SK-N-SH treated with all-trans-retinoic acid at 6 μM for 48 hours (cell line): ENCODE measurements around the gene LARGE1.

ENCODE experiments used
- ATAC-seq: fragments of 200-7000 bp; cut with Tn5 transposase; 3 replicates; pipeline ENCODE4 v1.9.1; 2020; ENCODE audit warnings: mild to moderate bottlenecking, moderate library complexity
- ARNTL ChIP-seq: fragments of 450-650 bp; formaldehyde crosslinking; IDR thresholded peaks from 2 replicates; pipeline ENCODE4 v1.5.0; 2020; ENCODE audit warnings: low read depth, mild to moderate bottlenecking, moderate library complexity, borderline replicate concordance
- CSDC2 ChIP-seq: fragments of 250-450 bp; sonication (Bioruptor Pico); IDR thresholded peaks from 2 replicates; pipeline ENCODE4 v1.5.0; 2020; ENCODE audit warnings: mild to moderate bottlenecking, moderate library complexity
- ISL1 ChIP-seq: fragments of 250-450 bp; sonication (Bioruptor Pico); IDR thresholded peaks from 2 replicates; pipeline ENCODE4 v2.1.2; 2022; ENCODE audit warnings: mild to moderate bottlenecking, moderate library complexity
- OSR1 ChIP-seq: fragments of 250-450 bp; sonication (Bioruptor Pico); IDR thresholded peaks from 2 replicates; pipeline ENCODE4 v1.8.0; 2022; ENCODE audit warnings: moderate library complexity, mild to moderate bottlenecking, inconsistent platforms
- PPARA ChIP-seq: fragments of 250-450 bp; sonication (Bioruptor Pico); IDR thresholded peaks from 2 replicates; pipeline ENCODE4 v1.5.0; 2020; ENCODE audit warnings: mild to moderate bottlenecking, borderline replicate concordance
- SNAI2 ChIP-seq: fragments of 250-450 bp; sonication (Bioruptor Pico); IDR thresholded peaks from 2 replicates; pipeline ENCODE4 v1.5.0; 2020; ENCODE audit warnings: mild to moderate bottlenecking, moderate library complexity
- ZFP3 ChIP-seq: fragments of 250-450 bp; sonication (Bioruptor Pico); IDR thresholded peaks from 2 replicates; pipeline ENCODE4 v1.5.0; 2020; ENCODE audit warnings: mild to moderate bottlenecking, moderate library complexity
- ZNF70 ChIP-seq: fragments of 450-650 bp; formaldehyde crosslinking; IDR thresholded peaks from 2 replicates; pipeline ENCODE4 v1.5.0; 2020; ENCODE audit warnings: mild to moderate bottlenecking, moderate library complexity
- ZNF8 ChIP-seq: fragments of 450-650 bp; formaldehyde crosslinking; IDR thresholded peaks from 2 replicates; pipeline ENCODE4 v1.5.0; 2020; ENCODE audit warnings: mild to moderate bottlenecking, moderate library complexity
- TF ChIP-seq, protein P1 (sequence below): fragments of 250-450 bp; sonication (Bioruptor Pico); IDR thresholded peaks from 2 replicates; pipeline ENCODE4 v1.8.0; 2020; ENCODE audit warnings: mild to moderate bottlenecking, moderate library complexity, borderline replicate concordance
- TF ChIP-seq, protein P2 (sequence below): fragments of 250-450 bp; sonication (Bioruptor Pico); IDR thresholded peaks from 2 replicates; pipeline ENCODE4 v1.5.1; 2020; ENCODE audit warnings: low read depth, mild to moderate bottlenecking, moderate library complexity
- TF ChIP-seq, protein P3 (sequence below): fragments of 250-450 bp; sonication (Bioruptor Pico); IDR thresholded peaks from 2 replicates; pipeline ENCODE4 v1.5.0; 2020; ENCODE audit warnings: mild to moderate bottlenecking, moderate library complexity
- TF ChIP-seq, protein P4 (sequence below): fragments of 250-450 bp; sonication (Bioruptor Pico); IDR thresholded peaks from 2 replicates; pipeline ENCODE4 v1.8.0; 2021; ENCODE audit warnings: low read depth, mild to moderate bottlenecking, moderate library complexity, borderline replicate concordance
- TF ChIP-seq, protein P5 (sequence below): fragments of 250-450 bp; sonication (Bioruptor Pico); IDR thresholded peaks from 2 replicates; pipeline ENCODE4 v1.5.1; 2021; ENCODE audit warnings: mild to moderate bottlenecking, moderate library complexity

LARGE1 gene

DNA sequence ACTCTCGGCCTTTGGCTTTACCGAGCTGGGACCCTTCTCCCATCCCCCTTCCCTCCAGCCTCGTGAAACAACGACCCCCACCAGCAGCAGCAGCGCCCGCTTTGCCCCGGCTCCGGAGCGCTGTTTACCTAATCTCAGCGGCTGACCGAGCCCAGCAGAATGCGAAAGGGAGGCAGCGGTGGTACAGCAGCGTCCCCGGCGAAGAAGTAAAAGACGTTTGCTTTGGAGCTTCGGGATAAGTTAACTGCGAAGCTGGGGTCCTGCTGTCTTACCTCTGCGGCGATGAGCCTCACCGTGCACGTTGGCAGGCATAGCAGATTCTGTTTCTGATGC is 2.0 kb upstream of the LARGE1 start:
- ATAC-seq, result peak; percentile 8; the same call in 1 of the 3 replicates
- TF ChIP-seq CSDC2 (CRISPR knock-in tag), result no peak
- TF ChIP-seq OSR1 (CRISPR knock-in tag), result no peak
- TF ChIP-seq, protein P1, sequence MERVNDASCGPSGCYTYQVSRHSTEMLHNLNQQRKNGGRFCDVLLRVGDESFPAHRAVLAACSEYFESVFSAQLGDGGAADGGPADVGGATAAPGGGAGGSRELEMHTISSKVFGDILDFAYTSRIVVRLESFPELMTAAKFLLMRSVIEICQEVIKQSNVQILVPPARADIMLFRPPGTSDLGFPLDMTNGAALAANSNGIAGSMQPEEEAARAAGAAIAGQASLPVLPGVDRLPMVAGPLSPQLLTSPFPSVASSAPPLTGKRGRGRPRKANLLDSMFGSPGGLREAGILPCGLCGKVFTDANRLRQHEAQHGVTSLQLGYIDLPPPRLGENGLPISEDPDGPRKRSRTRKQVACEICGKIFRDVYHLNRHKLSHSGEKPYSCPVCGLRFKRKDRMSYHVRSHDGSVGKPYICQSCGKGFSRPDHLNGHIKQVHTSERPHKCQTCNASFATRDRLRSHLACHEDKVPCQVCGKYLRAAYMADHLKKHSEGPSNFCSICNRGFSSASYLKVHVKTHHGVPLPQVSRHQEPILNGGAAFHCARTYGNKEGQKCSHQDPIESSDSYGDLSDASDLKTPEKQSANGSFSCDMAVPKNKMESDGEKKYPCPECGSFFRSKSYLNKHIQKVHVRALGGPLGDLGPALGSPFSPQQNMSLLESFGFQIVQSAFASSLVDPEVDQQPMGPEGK, result no peak
- TF ChIP-seq, protein P2, sequence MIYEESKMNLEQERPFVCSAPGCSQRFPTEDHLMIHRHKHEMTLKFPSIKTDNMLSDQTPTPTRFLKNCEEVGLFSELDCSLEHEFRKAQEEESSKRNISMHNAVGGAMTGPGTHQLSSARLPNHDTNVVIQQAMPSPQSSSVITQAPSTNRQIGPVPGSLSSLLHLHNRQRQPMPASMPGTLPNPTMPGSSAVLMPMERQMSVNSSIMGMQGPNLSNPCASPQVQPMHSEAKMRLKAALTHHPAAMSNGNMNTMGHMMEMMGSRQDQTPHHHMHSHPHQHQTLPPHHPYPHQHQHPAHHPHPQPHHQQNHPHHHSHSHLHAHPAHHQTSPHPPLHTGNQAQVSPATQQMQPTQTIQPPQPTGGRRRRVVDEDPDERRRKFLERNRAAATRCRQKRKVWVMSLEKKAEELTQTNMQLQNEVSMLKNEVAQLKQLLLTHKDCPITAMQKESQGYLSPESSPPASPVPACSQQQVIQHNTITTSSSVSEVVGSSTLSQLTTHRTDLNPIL (CRISPR knock-in tag), result no peak
- TF ChIP-seq, protein P3, sequence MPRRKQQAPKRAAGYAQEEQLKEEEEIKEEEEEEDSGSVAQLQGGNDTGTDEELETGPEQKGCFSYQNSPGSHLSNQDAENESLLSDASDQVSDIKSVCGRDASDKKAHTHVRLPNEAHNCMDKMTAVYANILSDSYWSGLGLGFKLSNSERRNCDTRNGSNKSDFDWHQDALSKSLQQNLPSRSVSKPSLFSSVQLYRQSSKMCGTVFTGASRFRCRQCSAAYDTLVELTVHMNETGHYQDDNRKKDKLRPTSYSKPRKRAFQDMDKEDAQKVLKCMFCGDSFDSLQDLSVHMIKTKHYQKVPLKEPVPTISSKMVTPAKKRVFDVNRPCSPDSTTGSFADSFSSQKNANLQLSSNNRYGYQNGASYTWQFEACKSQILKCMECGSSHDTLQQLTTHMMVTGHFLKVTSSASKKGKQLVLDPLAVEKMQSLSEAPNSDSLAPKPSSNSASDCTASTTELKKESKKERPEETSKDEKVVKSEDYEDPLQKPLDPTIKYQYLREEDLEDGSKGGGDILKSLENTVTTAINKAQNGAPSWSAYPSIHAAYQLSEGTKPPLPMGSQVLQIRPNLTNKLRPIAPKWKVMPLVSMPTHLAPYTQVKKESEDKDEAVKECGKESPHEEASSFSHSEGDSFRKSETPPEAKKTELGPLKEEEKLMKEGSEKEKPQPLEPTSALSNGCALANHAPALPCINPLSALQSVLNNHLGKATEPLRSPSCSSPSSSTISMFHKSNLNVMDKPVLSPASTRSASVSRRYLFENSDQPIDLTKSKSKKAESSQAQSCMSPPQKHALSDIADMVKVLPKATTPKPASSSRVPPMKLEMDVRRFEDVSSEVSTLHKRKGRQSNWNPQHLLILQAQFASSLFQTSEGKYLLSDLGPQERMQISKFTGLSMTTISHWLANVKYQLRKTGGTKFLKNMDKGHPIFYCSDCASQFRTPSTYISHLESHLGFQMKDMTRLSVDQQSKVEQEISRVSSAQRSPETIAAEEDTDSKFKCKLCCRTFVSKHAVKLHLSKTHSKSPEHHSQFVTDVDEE (CRISPR knock-in tag), result no peak
- TF ChIP-seq ZNF8, result no peak

DNA sequence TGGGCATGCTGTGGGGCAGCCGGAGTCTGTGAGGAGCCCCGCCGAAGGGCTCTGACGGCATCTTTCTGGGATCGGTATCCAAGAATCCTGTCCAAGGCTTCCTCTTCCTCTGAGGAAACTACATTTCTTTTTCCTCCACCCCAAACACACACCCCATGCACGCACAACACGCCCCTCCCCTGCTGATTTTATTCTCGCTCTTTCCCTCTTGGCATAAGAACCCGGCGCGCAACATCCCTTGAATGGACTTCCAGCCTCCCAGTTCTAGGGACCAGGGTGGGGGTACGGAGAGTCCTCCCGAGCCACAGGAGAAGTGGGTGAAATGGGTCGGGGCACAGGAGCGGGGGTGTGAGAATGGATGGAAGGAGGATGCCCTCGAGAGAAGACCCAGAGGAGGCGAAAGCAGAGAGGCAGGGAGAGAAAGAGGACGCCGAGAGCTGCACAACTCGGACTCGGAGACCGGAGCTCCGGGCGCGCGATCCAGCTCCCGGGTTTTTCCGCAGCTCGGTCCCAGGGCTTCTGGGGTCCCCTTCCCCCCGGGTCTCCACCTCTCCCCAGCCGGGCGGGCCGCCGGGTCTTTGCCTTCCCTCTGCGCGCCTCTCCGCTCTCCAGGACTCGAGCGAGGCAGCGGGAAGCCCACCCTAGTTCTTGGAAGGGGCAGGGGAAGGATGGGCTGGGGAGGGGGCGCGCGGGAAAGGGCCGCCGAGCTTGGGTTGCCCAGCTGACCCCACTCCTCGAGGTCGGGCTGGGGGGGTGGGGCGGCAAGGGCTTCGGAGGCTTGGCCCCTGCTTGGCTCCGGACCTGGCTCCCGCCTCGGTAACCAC is 1.5 kb upstream of the LARGE1 start:
- TF ChIP-seq ISL1, result no peak
- TF ChIP-seq, protein P3 (CRISPR knock-in tag), result no peak
- no peak for TF ChIP-seq ZNF8
- TF ChIP-seq, protein P4, sequence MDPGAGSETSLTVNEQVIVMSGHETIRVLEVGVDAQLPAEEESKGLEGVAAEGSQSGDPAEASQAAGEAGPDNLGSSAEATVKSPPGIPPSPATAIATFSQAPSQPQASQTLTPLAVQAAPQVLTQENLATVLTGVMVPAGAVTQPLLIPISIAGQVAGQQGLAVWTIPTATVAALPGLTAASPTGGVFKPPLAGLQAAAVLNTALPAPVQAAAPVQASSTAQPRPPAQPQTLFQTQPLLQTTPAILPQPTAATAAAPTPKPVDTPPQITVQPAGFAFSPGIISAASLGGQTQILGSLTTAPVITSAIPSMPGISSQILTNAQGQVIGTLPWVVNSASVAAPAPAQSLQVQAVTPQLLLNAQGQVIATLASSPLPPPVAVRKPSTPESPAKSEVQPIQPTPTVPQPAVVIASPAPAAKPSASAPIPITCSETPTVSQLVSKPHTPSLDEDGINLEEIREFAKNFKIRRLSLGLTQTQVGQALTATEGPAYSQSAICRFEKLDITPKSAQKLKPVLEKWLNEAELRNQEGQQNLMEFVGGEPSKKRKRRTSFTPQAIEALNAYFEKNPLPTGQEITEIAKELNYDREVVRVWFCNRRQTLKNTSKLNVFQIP (CRISPR knock-in tag), result no peak
- no peak for TF ChIP-seq ZNF70 (CRISPR knock-in tag)
- TF ChIP-seq, protein P1, result no peak
- no peak for TF ChIP-seq PPARA (CRISPR knock-in tag)
- TF ChIP-seq, protein P5, sequence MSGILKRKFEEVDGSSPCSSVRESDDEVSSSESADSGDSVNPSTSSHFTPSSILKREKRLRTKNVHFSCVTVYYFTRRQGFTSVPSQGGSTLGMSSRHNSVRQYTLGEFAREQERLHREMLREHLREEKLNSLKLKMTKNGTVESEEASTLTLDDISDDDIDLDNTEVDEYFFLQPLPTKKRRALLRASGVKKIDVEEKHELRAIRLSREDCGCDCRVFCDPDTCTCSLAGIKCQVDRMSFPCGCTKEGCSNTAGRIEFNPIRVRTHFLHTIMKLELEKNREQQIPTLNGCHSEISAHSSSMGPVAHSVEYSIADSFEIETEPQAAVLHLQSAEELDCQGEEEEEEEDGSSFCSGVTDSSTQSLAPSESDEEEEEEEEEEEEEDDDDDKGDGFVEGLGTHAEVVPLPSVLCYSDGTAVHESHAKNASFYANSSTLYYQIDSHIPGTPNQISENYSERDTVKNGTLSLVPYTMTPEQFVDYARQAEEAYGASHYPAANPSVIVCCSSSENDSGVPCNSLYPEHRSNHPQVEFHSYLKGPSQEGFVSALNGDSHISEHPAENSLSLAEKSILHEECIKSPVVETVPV, result no peak
- no peak for TF ChIP-seq CSDC2 (CRISPR knock-in tag)
- TF ChIP-seq SNAI2 (CRISPR knock-in tag), result no peak
- no peak for TF ChIP-seq ZFP3 (CRISPR knock-in tag)
- TF ChIP-seq ARNTL (CRISPR knock-in tag), result no peak
- peak; percentile 55 for ATAC-seq
